Measurements from ENCODE around the gene OXCT1. TPM values are rescaled to one million over a fixed set of nuclear protein-coding genes. Genes with fewer than 3 reads are reported as not detected.

The OXCT1 gene
- 19.4 TPM for polyA plus RNA-seq
- long read RNA-seq, donor 1, transcript OXCT1-201 (17 exons, 3,388 nt): major isoform, 5 of 6 reads
- long read RNA-seq, donor 1, partial matches to known transcripts: 0 of 6 reads
- long read RNA-seq, donor 1, other reads (novel, unspliced or antisense): 0 of 6 reads
- long read RNA-seq, donor 2, transcript OXCT1-201 (17 exons, 3,388 nt): major isoform, 5 of 8 reads
- long read RNA-seq, donor 2, partial matches to known transcripts: 0 of 8 reads
- long read RNA-seq, donor 2, other reads (novel, unspliced or antisense): 0 of 8 reads
- long read RNA-seq, donor 3, partial matches to known transcripts: 0 of 8 reads
- long read RNA-seq, donor 3, other reads (novel, unspliced or antisense): 0 of 8 reads
- long read RNA-seq, donor 4, partial matches to known transcripts: 0 of 1 reads
- long read RNA-seq, donor 4, other reads (novel, unspliced or antisense): 0 of 1 reads
- long read RNA-seq, donor 5, partial matches to known transcripts: 0 of 4 reads
- long read RNA-seq, donor 5, other reads (novel, unspliced or antisense): 0 of 4 reads
- long read RNA-seq, donor 6, transcript OXCT1-201 (17 exons, 3,388 nt): major isoform, 6 of 8 reads
- long read RNA-seq, donor 6, partial matches to known transcripts: 0 of 8 reads
- long read RNA-seq, donor 6, other reads (novel, unspliced or antisense): 0 of 8 reads
- long read RNA-seq, donor 7, transcript OXCT1-201 (17 exons, 3,388 nt): major isoform, 5 of 5 reads
- long read RNA-seq, donor 7, partial matches to known transcripts: 0 of 5 reads
- long read RNA-seq, donor 7, other reads (novel, unspliced or antisense): 0 of 5 reads
- long read RNA-seq, donor 8, partial matches to known transcripts: 0 of 5 reads
- long read RNA-seq, donor 8, other reads (novel, unspliced or antisense): 0 of 5 reads
- long read RNA-seq, donor 9, partial matches to known transcripts: 0 of 6 reads
- long read RNA-seq, donor 9, other reads (novel, unspliced or antisense): 0 of 6 reads
- long read RNA-seq, donor 10, transcript OXCT1-201 (17 exons, 3,388 nt): major isoform, 6 of 9 reads
- long read RNA-seq, donor 10, partial matches to known transcripts: 0 of 9 reads
- long read RNA-seq, donor 10, other reads (novel, unspliced or antisense): 0 of 9 reads
- long read RNA-seq, donor 11, partial matches to known transcripts: 0 of 3 reads
- long read RNA-seq, donor 11, other reads (novel, unspliced or antisense): 0 of 3 reads

DNA sequence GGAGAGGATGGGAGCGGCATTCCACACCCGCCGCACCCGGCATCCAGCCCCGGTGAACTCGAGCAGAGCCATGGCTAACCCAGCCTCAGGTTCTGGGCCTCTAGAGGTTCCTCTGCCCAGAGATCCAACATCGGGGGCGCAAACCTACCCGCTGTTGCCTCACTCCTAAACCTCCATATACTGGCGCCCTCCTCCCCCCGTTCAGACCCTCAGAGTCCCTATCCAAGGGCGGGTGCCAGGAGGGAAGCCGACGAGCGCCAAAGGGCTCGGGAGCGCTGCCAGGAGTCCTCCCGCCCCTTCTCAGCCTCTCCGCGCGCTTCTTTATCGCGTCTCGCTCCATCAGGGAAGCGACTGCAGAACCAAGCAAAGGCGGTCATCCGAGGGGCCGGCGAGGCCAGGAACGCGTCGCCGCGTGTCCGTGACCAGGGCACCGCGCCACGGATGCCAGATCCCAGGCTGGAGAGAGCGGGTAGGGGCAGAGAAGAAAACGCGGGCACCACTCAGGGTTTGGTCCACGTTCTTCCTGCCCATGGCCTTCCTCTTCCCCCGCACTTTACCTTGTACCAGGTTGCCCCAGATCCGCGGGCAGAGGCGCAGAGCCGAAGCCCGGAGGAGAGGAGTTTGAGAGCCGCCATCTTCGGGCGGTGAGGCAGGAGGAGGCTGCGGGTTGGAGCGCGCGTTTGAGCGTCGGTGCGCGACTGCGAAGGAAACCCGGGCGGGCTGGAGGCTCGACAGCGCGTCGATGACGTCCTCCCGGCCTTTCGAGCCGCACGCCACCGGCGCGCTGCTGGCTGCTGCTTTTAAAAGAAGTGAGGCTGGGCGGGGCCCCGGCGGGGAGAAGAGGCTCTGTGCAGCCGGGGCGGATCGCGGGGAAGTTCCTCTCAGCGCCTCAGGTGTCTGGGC is at the start of gene OXCT1:
TSS of gene OXCT1 (minus strand) at position 702 of the 903 bp plus-strand sequence. CDS start at position 635, 67 bp downstream.
- peak; percentile 79 to 89 for DNase-seq
- no peaks in the 10 kb centered on the region for H3K27me3 ChIP-seq (ENCODE audit: control insufficient read depth, insufficient read depth, low read length)
- H3K4me3 ChIP-seq (ENCODE audit: low read length): peak within 1 kb of the TSS; percentile 92
- peak within 1 kb of the TSS; percentile 77 for H3K27ac ChIP-seq (ENCODE audit: low read length)
- no peaks in the 10 kb centered on the region for H3K36me3 ChIP-seq (ENCODE audit: control insufficient read depth, insufficient read depth, low read length)
- WGBS (ENCODE audit: insufficient coverage, low lambda C conversion rate): no CpG with 5 or more reads among the region's 82 CpGs
- H3K9me3 ChIP-seq (ENCODE audit: control insufficient read depth, low read depth, low read length): peaks cover 3% of the 10 kb centered on the region
- peaks cover 7% of the 10 kb centered on the region for H3K4me1 ChIP-seq (ENCODE audit: control insufficient read depth, insufficient read depth, low read length)

DNA sequence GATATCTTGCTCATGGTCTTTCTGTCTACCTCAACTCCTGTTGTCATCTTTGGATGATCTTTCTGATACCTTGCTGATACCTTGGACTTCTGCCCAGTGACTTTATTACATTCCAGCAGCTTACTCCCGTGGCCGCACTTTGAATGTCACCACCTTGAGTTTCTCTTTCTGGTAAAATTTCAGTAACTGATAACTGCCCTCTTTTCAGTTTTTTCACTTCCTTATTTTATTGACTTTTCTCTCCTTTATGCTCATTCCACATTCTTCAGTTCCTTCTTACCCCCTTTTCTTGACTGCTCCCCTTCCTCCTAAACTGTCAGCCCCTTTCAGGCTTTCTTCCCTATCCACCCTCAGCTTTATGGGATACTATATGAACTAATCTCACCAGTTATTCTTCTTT is 47.9 kb upstream of the OXCT1 start:
- no peak for DNase-seq
- Histone ChIP-seq H3K27ac (ENCODE audit: low read length) (no peak overlapping the region), H3K4me1 (ENCODE audit: control insufficient read depth, insufficient read depth, low read length) (no peaks in the 10 kb centered on the region), H3K4me3 (ENCODE audit: low read length) (no peak overlapping the region), H3K9me3 (ENCODE audit: control insufficient read depth, low read depth, low read length) (no peaks in the 10 kb centered on the region), H3K36me3 (ENCODE audit: control insufficient read depth, insufficient read depth, low read length) (peaks cover 35% of the 10 kb centered on the region), H3K27me3 (ENCODE audit: control insufficient read depth, insufficient read depth, low read length) (no peaks in the 10 kb centered on the region)
- 94% methylated on average over 2 of the region's 2 CpGs for WGBS (ENCODE audit: insufficient coverage, low lambda C conversion rate)

DNA sequence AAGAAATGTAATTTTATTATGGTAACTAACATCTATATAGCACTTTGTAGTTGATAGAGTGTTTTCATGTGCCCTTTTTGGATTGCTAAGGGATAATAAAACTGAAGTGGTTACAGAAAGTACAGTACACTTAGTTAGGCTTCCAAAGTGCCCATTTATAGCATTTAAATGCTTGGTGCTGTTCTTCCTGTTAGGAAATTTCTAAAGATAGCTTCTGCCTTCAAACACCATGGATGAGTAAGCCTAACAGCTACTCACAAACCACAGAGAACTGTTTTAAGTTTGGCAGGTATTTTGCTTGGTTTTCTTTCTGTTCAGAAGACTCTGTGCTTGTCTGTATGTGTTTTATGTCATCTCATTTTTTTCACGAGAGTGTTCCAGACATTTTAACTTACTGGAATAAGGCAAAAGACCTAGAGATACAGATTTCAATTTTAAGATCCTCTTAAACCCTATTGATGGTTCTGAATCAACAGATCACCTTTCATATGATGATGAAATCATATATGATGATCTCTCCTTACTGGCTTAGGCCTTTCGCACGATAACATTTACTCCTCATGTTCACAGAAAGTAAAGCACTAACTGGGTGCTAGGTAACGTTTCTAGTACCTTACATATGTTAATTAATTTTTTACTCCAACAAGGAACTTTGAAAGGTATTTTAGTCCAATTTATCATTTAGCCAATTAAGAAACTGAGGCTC is 38.3 kb upstream of the OXCT1 start:
- H3K4me1 ChIP-seq (ENCODE audit: control insufficient read depth, insufficient read depth, low read length): peaks cover 6% of the 10 kb centered on the region
- no peaks in the 10 kb centered on the region for H3K9me3 ChIP-seq (ENCODE audit: control insufficient read depth, low read depth, low read length)
- no peak overlapping the region for H3K4me3 ChIP-seq (ENCODE audit: low read length)
- 100% methylated on average over 1 of the region's 4 CpGs for WGBS (ENCODE audit: insufficient coverage, low lambda C conversion rate)
- H3K36me3 ChIP-seq (ENCODE audit: control insufficient read depth, insufficient read depth, low read length): peaks cover 41% of the 10 kb centered on the region
- DNase-seq: no peak
- no peaks in the 10 kb centered on the region for H3K27me3 ChIP-seq (ENCODE audit: control insufficient read depth, insufficient read depth, low read length)
- H3K27ac ChIP-seq (ENCODE audit: low read length): no peak overlapping the region

DNA sequence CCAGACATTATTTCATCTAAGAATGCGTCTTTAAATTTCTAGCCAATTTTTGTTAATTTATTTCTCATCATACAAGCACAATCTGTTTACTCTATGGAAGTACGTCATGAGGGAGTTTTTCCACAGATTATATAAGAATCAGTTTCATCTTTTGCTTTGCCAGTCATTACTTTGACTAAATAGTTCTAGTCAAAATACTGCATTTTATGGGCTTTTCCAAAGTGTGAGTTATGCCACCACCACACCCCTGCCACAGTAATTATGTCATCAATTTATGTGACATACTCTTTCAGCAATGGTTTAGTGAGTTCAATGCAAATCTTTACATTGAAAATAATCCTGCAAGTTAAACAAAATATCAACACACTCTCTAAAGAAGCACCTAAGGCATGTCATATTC is 35.9 kb upstream of the OXCT1 start:
- WGBS (ENCODE audit: insufficient coverage, low lambda C conversion rate): no CpG with 5 or more reads among the region's 2 CpGs
- DNase-seq: no peak
- no peak overlapping the region for H3K27ac ChIP-seq (ENCODE audit: low read length)
- peaks cover 24% of the 10 kb centered on the region for H3K36me3 ChIP-seq (ENCODE audit: control insufficient read depth, insufficient read depth, low read length)
- H3K4me1 ChIP-seq (ENCODE audit: control insufficient read depth, insufficient read depth, low read length): peaks cover 6% of the 10 kb centered on the region
- no peaks in the 10 kb centered on the region for H3K9me3 ChIP-seq (ENCODE audit: control insufficient read depth, low read depth, low read length)
- no peaks in the 10 kb centered on the region for H3K27me3 ChIP-seq (ENCODE audit: control insufficient read depth, insufficient read depth, low read length)
- H3K4me3 ChIP-seq (ENCODE audit: low read length): no peak overlapping the region

DNA sequence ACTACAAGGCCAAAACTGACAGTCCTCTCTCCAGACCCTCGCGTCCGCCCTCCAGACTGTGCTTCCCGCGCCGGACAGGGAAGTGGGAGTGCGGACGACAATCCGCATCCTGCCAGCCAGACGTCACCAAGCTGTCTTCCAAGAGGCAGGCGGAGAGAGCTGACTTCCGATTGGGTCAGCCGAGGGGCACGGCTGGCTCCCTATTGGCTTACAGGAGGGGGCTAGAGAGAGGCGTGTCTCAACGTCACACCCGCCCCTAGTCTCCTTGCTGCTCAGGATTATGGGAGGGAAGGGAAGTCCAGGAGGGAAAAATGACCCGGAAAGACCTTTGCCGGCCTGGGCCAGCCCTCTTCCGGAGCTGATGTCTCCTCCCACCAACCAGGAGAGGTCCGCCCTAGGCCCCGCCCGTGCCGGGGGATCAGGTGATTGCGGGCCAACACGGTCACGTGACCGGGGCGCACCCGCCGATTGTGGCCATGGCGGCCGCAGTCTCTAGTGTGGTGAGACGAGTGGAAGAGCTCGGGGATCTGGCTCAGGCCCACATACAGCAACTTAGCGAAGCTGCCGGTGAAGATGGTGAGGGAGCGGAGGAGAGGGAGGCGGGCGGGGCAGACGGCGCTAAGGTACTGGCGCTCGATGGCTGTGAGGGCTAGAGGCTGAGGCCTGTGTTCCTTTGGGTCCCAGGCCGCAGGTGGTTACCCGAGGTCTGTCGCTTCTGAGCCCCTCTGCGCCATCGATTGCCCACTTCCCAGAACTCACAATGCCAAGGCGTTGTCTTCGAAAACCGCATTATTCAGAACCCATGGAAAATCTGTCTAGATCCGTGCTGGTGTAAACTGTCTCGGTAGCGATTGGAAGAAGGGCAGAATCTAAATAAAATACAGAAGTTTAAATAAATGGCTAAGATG is 33.9 kb upstream of the OXCT1 start, which contains the start of gene RIMOC1:
TSS of gene RIMOC1 (plus strand) at position 453 of the 908 bp plus-strand sequence. CDS start at position 477, 24 bp downstream.
- peak; percentile 100 for DNase-seq
- peak within 1 kb of the TSS; percentile 90 for H3K4me3 ChIP-seq (ENCODE audit: low read length)
- H3K4me1 ChIP-seq (ENCODE audit: control insufficient read depth, insufficient read depth, low read length): peaks cover 6% of the 10 kb centered on the region
- peak within 1 kb of the TSS; percentile 84 for H3K27ac ChIP-seq (ENCODE audit: low read length)
- no peaks in the 10 kb centered on the region for H3K9me3 ChIP-seq (ENCODE audit: control insufficient read depth, low read depth, low read length)
- H3K27me3 ChIP-seq (ENCODE audit: control insufficient read depth, insufficient read depth, low read length): peaks cover 2% of the 10 kb centered on the region
- WGBS (ENCODE audit: insufficient coverage, low lambda C conversion rate): 0% methylated on average over 4 of the region's 55 CpGs
- peaks cover 12% of the 10 kb centered on the region for H3K36me3 ChIP-seq (ENCODE audit: control insufficient read depth, insufficient read depth, low read length)

DNA sequence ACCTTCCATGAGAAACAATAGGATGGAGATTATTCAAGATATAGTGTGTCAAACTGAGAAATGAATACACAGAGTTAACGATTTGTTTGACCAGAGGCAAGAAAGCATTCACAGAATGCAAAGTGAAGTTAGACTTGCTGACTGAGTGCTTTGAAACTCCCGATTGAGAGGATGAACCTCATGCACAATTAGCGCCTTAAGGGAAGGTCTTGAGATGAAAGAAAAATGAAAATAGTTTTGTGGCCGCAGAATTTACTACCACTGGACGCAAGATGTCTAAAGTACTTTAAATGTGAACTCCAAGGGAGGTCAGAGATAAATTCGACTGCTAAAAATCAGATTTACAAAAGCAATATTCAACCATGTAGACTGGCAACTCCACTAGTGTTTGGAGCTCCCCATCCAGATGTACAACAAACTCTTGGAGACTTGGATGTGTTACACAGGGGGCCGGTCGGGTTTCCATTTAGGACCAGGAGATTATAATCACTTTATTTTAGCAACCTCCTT is 33.2 kb upstream of the OXCT1 start:
- Histone ChIP-seq H3K27ac (ENCODE audit: low read length) (peak overlapping the region; percentile 68), H3K4me1 (ENCODE audit: control insufficient read depth, insufficient read depth, low read length) (peaks cover 6% of the 10 kb centered on the region), H3K9me3 (ENCODE audit: control insufficient read depth, low read depth, low read length) (no peaks in the 10 kb centered on the region), H3K4me3 (ENCODE audit: low read length) (peak overlapping the region; percentile 90), H3K36me3 (ENCODE audit: control insufficient read depth, insufficient read depth, low read length) (peaks cover 6% of the 10 kb centered on the region), H3K27me3 (ENCODE audit: control insufficient read depth, insufficient read depth, low read length) (peaks cover 4% of the 10 kb centered on the region)
- WGBS (ENCODE audit: insufficient coverage, low lambda C conversion rate): 90% methylated on average over 2 of the region's 8 CpGs
- no peak for DNase-seq

DNA sequence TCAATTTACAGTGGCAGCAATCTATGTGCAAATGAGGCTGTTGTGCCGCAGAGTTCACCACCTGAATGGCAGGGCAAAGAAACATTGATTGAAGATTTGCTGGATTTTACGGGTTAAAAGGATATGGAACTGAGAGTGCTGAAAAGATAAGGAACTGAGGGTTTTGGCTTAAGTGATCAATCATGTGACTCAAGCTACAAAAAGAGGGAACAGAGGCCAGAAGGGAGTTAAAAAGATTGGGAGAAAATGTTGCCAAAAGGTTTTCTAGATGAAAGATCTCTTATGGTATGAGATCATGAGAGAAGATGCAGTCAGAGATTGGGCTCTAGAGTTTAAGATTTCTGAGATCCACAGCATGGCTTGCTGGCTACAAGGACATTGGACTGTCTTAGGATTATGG is 26.0 kb upstream of the OXCT1 start:
- Histone ChIP-seq H3K9me3 (ENCODE audit: control insufficient read depth, low read depth, low read length) (no peaks in the 10 kb centered on the region), H3K36me3 (ENCODE audit: control insufficient read depth, insufficient read depth, low read length) (no peaks in the 10 kb centered on the region), H3K4me1 (ENCODE audit: control insufficient read depth, insufficient read depth, low read length) (no peaks in the 10 kb centered on the region), H3K27ac (ENCODE audit: low read length) (no peak overlapping the region), H3K4me3 (ENCODE audit: low read length) (no peak overlapping the region), H3K27me3 (ENCODE audit: control insufficient read depth, insufficient read depth, low read length) (peaks cover 21% of the 10 kb centered on the region)
- DNase-seq: no peak
- WGBS (ENCODE audit: insufficient coverage, low lambda C conversion rate): 41% methylated on average over 2 of the region's 2 CpGs

DNA sequence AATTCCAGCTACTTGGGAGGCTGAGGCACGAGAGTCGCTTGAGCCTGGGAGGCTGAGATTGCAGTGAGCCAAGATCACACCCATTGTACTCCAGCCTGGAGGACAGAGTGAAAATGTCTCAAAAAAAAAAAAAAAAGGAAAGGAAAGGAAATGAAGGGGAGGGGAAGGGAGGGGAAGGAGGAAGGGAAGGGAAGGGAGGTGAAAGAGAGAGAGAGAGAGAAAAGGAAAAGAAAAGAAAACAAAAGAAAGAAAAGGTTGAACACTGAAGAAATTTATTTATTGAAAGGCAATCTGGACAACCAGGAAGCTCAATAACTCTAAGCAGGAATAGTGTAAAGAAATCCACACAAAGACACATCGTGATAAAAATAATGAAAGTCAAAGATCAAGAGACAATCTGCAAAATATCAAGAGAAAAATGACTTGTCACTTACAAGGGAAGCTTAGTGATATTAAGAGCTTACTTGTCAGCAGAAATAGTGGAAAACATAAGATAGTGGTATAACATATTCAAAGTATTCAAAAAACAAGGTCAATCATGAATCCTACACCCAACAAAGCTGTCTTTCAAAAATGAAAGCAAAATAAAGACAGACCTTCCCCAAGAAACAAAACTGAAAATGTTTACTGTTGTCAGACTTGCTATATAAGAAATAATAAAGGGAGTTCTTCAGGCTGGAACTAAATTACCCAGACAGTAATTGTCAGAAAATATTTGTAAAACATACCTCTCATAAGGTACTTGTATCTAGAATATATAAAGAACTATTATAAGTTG is 23.0 kb upstream of the OXCT1 start:
- no peak for DNase-seq
- WGBS (ENCODE audit: insufficient coverage, low lambda C conversion rate): 90% methylated on average over 2 of the region's 3 CpGs
- Histone ChIP-seq H3K4me1 (ENCODE audit: control insufficient read depth, insufficient read depth, low read length) (no peaks in the 10 kb centered on the region), H3K4me3 (ENCODE audit: low read length) (no peak overlapping the region), H3K27me3 (ENCODE audit: control insufficient read depth, insufficient read depth, low read length) (peaks cover 17% of the 10 kb centered on the region), H3K36me3 (ENCODE audit: control insufficient read depth, insufficient read depth, low read length) (no peaks in the 10 kb centered on the region), H3K27ac (ENCODE audit: low read length) (no peak overlapping the region), H3K9me3 (ENCODE audit: control insufficient read depth, low read depth, low read length) (no peaks in the 10 kb centered on the region)
